Fibroblast of the aortic adventitia (primary cell): ENCODE measurements around the gene KIAA1755. TPM values are rescaled to one million over a fixed set of nuclear protein-coding genes. Genes with fewer than 3 reads are reported as not detected.

Source experiments
- DNase-seq: peaks from one replicate; pipeline ENCODE4 v3.0.0-alpha.2; 2010; ENCODE audit warnings: low read depth
- H3K4me3 ChIP-seq: 2 replicates; pipeline ENCODE4 v1.5.1; 2011; ENCODE audit warnings: low read depth, mild to moderate bottlenecking, control low read depth, low read length, moderate library complexity
- total RNA-seq: library from RNA; depleted of rRNA; stranded (reverse); fragments of >200 nt; gene quantifications from 2 replicates; pipeline ENCODE4 v1.2.3, GENCODE V29; 2012; ENCODE audit warnings: low replicate concordance
- TF ChIP-seq, protein P1 (sequence below): IDR thresholded peaks from 2 replicates; pipeline ENCODE4 v1.5.1; 2011; ENCODE audit warnings: mild to moderate bottlenecking, low read length, control low read depth, inconsistent platforms; ENCODE audit not compliant: insufficient read depth

The KIAA1755 gene
- total RNA-seq, 1 donor: 10.8 TPM

- DNase-seq: no peak
- no peak overlapping the region for H3K4me3 ChIP-seq
- TF ChIP-seq, protein P1, sequence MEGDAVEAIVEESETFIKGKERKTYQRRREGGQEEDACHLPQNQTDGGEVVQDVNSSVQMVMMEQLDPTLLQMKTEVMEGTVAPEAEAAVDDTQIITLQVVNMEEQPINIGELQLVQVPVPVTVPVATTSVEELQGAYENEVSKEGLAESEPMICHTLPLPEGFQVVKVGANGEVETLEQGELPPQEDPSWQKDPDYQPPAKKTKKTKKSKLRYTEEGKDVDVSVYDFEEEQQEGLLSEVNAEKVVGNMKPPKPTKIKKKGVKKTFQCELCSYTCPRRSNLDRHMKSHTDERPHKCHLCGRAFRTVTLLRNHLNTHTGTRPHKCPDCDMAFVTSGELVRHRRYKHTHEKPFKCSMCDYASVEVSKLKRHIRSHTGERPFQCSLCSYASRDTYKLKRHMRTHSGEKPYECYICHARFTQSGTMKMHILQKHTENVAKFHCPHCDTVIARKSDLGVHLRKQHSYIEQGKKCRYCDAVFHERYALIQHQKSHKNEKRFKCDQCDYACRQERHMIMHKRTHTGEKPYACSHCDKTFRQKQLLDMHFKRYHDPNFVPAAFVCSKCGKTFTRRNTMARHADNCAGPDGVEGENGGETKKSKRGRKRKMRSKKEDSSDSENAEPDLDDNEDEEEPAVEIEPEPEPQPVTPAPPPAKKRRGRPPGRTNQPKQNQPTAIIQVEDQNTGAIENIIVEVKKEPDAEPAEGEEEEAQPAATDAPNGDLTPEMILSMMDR: no peak
These were observed 5.9 kb upstream of the KIAA1755 start for GRCh38 chr20:38266426-38266825.

DNA sequence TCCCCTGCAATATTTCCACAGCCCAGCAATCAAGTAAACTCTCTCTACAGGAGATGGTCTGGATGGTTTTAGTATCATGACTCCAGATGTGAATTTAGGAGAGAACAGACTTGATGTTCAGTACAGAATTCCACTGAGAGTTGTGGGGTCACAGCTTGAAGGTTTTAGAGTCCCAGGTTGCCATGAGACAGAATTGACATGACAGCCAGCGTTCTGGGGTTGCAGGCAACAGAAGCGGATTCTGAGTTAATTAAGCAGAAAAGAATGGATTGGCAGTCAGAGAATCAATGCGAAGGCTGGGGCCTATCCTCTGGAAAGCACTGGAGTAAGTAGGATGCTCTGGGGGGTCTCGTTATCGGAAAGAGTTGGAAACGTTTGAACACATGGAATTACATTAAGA is 2.4 kb upstream of the KIAA1755 start:
- DNase-seq: no peak
- no peak overlapping the region for H3K4me3 ChIP-seq
- TF ChIP-seq, protein P1: no peak

GRCh38 chr20:38261054-38261390 is 487 bp upstream of the KIAA1755 start:
- peak overlapping the region; percentile 60 for H3K4me3 ChIP-seq
- TF ChIP-seq, protein P1: no peak
- DNase-seq: no peak

DNA sequence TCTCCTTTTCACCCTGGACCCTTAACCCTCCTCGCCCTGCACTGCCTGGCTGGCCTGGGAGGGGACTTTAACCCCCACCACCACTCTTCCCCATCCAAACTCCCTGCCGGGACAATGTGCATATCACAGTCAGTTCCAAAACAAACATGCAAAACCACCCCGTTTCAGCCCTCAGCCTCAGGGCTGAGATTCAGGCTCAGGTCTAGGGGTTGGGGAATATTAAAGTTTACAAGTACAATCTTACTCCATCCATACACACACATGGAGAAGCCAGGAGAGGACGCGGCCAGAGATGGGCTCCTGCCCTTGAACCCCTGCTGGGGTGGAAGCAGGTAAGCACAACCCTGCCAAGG is 534 bp downstream of the KIAA1755 start:
- peak; percentile 52 for DNase-seq
- peak overlapping the region; percentile 76 for H3K4me3 ChIP-seq
- TF ChIP-seq, protein P1: no peak

GRCh38 chr20:38258545-38259215 is 1.9 kb downstream of the KIAA1755 start:
- H3K4me3 ChIP-seq: peak overlapping the region; percentile 76
- DNase-seq: no peak
- TF ChIP-seq, protein P1: no peak

GRCh38 chr20:38256966-38257365 is 3.6 kb downstream of the KIAA1755 start:
- no peak for DNase-seq
- TF ChIP-seq, protein P1: no peak
- H3K4me3 ChIP-seq: no peak overlapping the region

DNA sequence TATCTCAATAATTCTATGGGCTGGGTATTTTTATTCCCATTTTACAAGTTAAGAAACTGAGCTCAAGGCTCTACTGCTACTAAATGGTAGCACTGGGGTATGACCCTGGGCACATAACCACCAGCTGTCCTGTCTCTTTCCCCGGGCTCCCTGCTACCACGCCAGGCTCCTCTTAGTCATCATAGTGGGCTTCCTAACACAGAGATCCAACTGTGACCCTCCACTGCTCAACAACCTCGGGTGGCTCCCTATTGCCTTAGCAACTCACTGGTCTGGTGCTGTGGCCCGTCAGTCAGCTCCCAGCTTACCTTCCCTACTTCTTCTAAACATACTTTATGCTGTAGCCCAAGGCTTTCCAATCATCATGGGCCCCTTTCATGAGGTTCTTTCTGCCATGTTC is 4.5 kb downstream of the KIAA1755 start:
- H3K4me3 ChIP-seq: no peak overlapping the region
- TF ChIP-seq, protein P1: no peak
- DNase-seq: no peak
